GM12875 (cell line): ENCODE data around the gene SMOC2.

Source experiments
- H3K4me3 ChIP-seq: one replicate; pipeline ENCODE4 v1.5.1; 2011; ENCODE audit warnings: low read depth, low read length, control low read depth
- CTCF ChIP-seq: IDR thresholded peaks from 2 replicates; pipeline ENCODE4 v1.5.1; 2011; ENCODE audit warnings: low read depth, mild to moderate bottlenecking, control low read depth, inconsistent platforms, low read length, moderate library complexity, borderline replicate concordance; ENCODE audit not compliant: insufficient read depth

The SMOC2 gene

GRCh38 chr6:168581706-168582105 lies 140.7 kb downstream of the SMOC2 start:
- TF ChIP-seq CTCF: no peak
- no peak overlapping the region for H3K4me3 ChIP-seq

- no peak for TF ChIP-seq CTCF
- H3K4me3 ChIP-seq: no peak overlapping the region
Measured at GRCh38 chr6:168582571-168582981, 141.6 kb downstream of the SMOC2 start.

- no peak overlapping the region for H3K4me3 ChIP-seq
- no peak for TF ChIP-seq CTCF
Measured at GRCh38 chr6:168583126-168583525, 142.1 kb downstream of the SMOC2 start.

GRCh38 chr6:168583821-168584220 lies 142.8 kb downstream of the SMOC2 start:
- no peak for TF ChIP-seq CTCF

GRCh38 chr6:168584249-168584648 lies 143.3 kb downstream of the SMOC2 start:
- H3K4me3 ChIP-seq: no peak overlapping the region
- no peak for TF ChIP-seq CTCF

More at GRCh38 chr6:168583821-168584220, 142.8 kb downstream of the SMOC2 start:
- H3K4me3 ChIP-seq: no peak overlapping the region

GRCh38 chr6:168584671-168585070 lies 143.7 kb downstream of the SMOC2 start:
- no peak for TF ChIP-seq CTCF
- no peak overlapping the region for H3K4me3 ChIP-seq

- H3K4me3 ChIP-seq: no peak overlapping the region
- no peak for TF ChIP-seq CTCF
Measured at GRCh38 chr6:168585441-168585840, 144.5 kb downstream of the SMOC2 start.
